SIG-M5 treated with dmso at 0.1 percent for 504 hours (cell line): Measurements from ENCODE around the gene PCP4L1.
"Not testable (repeated sequence)": the region's sequence is repeated elsewhere in the genome, so short reads cannot be mapped to it uniquely, and the experiment has no call there.

Source experiments
- DNase-seq: peaks from one replicate; lab custom pipeline; 2025; ENCODE audit not compliant: unreplicated experiment; lab: John Stamatoyannopoulos, UW

PCP4L1 gene

DNA sequence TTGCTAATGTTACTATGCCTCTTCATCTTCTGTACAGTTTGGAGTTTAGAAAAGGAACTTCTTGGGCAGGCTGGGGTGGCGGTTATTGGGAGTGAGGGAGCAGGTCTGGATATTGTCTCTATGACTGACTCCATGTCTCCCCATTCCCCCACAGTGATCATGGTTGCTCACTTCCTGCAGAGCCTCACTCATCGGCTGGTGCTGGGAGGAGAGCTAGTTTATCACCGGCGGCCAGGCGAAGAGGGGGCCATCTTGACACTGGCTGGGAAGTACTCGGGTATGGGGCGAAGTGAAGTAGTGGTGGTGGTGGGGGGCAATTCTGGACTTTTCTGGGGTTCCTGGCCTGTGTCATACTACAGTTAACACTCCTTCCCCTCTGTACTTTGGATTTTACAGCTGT lies 30.5 kb upstream of the PCP4L1 start:
- DNase-seq = no peak

DNA sequence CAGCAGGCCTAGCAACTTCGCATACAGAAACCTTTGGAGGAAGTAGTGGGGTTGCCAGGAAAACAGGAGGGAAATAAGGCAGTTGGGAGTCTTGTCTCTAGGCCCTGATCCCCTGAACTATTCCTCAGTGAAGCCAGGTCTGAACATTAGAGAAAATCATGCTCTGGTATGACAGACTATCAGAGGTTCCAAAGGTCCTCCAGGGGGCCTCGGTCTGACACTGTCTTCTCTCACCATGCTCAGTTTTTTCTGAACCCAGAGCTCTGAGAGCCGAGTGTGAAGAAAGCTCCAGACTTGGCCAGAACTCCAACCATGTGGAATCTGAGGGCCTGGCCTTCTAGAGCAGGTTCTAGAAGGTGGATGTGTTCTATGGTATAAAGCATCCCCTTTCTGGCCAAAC lies 28.6 kb upstream of the PCP4L1 start:
- no peak for DNase-seq

DNA sequence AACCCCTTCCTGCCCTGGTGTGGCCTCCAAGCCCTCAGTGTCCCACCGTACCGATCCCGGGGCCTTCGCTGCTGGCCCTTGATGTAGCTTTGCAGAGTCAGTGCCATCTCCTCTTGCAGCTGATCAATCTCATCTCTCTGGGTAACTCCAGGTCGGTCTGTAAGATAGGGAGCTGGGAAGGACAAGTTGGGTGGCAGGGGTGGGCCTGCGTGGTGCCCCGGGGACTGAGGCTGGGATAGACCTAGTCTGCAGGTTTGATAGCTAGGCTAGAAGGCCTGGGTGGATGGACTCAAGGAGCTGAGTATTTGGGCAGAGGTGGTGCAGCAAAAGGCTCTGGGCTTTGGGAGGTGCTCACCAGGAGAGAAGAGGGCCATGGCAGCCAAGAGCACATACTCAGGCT lies 27.8 kb upstream of the PCP4L1 start:
- no peak for DNase-seq

DNA sequence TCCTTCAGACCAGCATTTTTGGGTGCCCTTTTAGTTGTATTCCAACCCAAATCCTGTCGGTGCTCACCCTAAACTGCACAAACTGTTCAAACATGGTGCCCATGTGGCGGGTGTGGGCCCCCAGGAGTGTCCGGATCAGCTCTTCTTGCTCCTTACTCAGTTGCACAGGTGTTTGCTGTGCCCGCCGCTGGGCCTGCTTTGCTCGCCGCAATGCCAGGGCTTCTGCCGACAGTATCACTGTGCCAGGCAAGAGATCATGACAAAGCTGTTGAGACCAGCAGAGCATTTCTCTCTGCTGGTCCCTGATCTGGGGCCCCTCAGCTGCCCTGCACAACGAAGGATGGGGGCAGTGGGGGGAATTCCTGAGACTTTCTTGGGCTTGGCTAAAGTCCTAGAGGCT lies 25.4 kb upstream of the PCP4L1 start:
- DNase-seq = no peak

DNA sequence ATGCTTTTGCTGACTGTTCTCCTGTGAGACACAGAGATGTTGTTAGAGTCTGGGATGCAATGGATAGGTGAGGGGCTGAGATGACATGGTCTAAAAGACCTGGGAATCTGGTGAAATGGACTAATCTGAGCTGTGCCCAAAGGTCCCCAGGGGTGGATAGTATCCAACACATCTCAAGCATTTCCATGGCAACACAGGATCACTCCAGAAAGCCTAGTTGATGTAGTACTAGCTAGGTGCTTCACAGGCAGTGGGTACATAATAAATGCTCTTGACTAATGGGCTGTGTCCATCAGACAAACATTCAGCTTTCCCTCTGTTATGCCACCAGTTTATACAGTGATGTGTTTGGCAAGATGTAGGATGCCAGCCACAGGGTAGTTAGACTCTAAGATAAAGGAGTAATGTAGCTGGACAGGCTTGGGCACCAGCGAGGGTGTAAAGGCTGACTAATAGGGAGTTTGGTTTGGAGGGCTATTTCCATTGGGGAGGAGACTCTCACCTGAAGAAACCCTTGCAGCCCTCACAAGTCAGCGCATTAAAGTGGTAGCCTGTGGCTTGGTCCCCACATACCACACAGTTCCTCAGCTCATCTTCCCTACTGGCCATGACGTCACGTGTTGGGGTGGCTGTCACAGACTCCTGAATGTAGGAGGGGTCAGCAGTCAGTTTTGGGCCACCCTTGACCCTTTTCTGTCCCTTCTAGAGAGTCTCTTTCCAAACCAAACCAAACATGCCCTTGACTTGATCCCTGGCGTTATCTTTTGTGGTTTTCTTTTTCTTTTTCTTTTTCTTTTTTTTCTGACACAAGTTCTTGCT lies 22.4 kb upstream of the PCP4L1 start:
- no peak for DNase-seq

DNA sequence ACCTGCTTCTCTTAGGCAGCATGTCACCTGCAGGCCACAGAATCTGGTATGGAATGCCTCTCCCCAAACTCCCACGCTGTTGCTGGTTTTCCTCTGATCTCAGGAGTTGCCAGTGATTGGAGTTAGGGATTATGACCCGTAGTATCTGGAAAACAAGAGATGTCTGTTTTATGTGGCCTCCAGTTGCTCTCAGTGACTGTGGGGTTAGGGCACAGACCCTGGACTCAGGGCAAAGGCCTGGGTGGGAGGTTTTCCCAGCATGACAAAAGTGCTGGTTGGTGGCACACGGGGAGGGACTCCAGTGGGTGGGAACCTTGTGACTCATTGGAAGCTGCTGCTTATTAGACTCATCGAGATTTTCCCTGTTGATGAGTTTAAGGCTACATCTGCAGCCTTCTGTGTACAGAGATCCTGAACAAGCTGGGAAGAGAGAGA lies 20.5 kb upstream of the PCP4L1 start, which contains the start of gene NR1I3:
Gene NR1I3 (minus strand): TSS at position 165 of the 435 bp plus-strand sequence. CDS start 1,638 bp downstream, outside the sequence.
- no peak for DNase-seq

DNA sequence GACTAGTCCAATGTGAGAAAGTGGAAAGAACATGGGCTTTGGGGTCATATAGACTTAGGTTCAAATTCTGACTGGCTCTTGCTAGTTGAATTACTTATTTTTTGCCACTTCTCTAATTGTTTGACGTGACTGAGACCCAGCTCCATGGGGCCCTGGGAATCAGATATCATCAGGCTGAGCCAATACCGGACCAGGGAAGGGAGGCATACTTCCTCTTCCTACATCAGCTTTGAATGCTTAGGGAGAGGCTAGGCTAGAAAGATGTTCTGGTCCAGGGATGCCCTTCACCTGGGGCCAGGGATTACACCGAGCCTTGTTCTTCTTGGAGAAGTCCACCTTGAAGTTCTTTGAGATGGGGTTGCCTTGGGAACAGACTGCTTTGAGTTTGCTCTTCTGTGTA lies 16.9 kb upstream of the PCP4L1 start:
- DNase-seq = peak; percentile 48

DNA sequence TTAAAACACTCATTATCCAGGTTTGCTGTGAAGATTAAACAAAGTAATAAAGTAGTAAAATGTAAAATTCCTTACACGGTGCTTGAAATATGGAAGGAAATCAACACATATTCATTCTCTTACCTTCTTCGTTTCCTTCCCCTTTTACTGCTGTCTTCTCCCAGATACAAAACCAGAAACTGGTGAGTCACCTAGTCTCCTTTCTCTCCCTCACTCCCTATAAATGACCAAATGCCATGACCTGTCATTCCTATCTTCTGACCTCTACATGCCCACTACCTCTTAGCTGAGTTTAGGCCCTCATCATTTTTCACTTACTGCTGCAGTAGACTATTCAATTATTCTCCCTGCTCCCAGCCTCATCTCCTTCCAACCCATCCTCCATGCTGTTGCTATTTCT lies 16.2 kb upstream of the PCP4L1 start:
- DNase-seq = no peak

DNA sequence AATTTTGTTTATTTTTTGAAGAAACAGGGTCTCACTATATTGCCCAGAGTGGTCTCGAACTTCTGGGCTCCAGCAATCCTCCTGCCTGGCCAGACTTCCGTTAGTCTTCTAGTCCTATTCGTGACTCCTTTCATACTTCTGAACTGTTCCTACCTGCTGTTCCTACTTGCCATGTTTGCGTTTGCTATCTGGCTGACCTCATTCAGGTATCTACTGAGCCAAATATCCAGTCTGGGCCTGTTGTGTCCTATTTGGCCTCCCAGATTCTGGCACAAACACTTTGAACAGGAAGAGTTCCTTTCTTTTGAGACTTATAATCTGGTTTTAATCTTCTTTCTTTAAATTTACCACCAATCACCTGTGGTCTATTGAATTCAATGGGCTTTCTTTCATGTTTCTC lies 13.7 kb upstream of the PCP4L1 start:
- no peak for DNase-seq

DNA sequence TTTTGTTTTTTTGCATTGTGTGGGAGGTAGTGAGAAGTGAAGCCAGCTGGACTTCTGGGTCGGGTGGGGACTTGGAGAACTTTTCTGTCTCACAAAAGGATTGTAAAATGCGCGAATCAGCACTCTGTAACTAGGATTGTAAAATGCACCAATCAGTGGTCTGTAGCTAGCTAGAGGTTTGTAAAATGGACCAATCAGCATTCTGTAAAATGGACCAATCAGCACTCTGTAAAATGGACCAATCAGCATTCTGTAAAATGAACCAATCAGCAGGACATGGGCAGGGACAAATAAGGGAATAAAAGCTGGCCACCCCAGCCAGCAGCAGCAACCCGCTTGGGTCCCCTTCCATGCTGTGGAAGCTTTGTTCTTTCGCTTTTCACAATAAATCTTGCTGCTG lies 8.4 kb upstream of the PCP4L1 start:
- DNase-seq = not testable (repeated sequence)

DNA sequence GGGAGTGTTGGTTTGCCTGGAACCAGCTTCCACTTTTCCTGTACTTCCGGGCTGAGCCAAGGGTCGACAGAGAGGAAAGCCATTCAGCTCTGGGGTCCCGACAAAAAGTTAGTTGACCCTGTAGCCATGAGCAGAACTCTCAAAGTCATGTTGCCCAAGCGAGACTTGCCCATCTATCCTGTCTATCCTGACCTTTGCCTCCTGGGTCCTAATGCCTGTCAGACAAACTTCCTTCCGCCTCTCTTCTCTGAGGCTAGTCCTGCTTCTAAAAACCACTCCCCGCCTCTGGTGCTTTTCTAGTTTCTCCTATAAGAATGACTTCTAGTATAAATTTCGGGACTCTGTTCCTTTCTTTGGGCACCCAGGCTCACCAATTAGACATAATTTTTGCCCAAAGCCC lies 7.7 kb upstream of the PCP4L1 start:
- DNase-seq = no peak

DNA sequence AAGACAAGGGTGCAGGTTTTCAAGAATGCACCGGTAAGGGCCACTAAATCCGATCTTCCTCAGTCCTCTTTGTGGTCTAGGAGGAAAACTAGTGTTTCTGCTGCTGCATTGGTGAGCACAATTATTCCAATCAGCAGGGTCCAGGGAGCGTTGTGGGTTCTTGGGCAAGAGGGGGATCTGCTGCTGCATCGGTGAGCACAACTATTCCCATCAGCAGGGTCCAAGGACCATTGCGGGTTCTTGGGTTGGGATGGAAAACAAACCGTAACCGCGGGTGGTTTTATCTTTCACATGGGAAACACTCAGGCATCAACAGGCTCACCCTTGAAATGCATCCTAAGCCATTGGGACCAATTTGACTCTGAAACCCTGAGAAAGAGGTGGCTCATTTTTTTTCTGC lies 7.0 kb upstream of the PCP4L1 start:
- DNase-seq = no peak

DNA sequence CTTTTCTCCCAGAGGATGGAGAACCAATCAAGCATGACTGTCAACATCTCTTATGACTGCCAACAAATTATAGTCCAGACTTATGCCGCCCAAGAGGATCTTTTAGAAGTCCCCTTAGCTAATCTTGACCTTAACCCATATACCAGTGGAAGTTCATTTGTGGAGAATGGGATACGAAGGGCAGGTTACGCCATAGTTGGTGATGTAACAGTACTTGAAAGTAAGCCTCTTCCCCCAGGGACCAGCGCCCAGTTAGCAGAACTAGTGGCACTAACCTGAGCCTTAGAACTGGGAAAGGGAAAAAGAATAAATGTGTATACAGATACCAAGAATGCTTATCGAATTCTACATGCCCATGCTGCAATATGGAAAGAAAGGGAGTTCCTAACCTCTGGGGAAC lies 3.2 kb upstream of the PCP4L1 start:
- DNase-seq = peak; percentile 15

DNA sequence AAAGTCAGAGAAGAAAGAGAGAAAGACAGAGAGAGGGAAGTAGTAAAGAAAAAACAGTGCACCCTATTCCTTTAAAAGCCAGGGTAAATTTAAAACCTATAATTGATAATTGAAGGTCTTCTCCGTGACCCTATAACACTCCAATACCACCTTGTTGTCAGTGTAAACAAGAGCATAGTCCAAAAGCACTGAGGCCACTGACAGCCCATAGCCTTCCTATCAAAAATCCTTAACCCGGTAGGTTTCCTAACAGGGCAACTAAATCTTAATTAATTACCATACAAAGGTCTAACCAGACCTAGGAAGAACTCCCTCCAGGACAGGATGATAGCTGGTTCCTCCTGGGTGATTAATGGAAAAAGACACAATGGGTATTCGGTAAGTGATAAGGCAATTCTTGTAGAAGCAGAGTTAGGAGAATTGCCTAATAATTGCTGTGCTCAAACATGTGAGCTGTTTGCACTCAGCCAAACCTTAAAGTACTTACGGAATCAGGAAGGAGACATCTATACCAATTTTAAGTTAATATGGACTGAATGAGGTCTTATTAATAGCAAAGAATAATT lies 2.5 kb upstream of the PCP4L1 start:
- DNase-seq = not testable (repeated sequence)

DNA sequence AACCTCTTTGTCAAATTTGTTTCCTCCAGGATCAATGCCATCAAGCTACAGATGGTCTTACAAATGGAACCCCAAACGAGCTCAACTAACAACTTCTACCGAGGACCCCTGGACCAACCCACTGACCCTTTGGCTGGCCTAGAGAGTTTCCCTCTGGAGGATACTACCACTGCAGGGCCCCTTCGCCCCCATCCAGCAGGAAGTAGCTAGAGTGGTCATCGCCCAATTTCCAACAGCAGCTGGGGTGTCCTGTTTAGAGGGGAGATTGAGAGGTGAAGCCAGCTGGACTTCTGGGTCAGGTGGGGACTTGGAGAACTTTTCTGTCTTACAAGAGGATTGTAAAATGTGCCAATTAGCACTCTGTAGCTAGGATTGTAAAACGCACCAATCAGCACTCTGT lies 1.4 kb upstream of the PCP4L1 start:
- not testable (repeated sequence) for DNase-seq

DNA sequence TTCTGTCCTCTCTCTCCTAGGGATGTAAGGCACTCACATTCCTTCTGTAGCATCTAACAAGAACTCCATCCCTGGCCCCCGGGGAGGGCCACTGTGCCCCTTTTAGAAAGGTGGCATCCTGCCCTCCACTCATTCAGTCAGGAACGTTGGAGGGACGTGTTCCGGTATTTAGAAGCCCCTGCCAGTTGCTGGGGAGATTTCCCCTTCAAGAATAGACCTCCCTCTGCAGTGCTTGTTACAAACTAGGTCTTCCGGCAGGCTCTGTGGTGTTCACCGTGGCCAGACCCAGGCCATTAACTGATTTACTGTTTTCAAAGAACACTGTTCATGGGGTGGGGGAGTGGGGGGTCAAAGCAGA lies 779 bp downstream of the PCP4L1 start:
- DNase-seq = no peak

DNA sequence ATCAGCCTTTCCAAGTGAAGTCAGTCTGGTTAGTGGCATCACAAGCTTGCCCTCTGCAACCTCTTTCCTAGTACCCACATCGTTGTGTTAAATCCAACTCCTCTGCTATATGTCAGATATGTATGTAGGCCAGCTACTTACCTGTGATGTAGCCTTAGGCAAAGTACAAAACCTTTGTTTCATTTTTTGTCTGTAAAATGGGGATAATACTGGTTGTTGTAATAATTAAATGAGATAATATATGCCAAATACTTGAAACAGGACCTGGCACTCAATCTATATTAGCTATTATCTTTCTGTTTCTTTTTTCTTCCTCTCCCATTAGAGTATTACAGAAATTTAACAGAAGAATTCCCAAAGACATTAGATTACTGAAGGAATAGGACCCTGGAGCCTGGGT lies 1.2 kb downstream of the PCP4L1 start:
- DNase-seq = no peak

DNA sequence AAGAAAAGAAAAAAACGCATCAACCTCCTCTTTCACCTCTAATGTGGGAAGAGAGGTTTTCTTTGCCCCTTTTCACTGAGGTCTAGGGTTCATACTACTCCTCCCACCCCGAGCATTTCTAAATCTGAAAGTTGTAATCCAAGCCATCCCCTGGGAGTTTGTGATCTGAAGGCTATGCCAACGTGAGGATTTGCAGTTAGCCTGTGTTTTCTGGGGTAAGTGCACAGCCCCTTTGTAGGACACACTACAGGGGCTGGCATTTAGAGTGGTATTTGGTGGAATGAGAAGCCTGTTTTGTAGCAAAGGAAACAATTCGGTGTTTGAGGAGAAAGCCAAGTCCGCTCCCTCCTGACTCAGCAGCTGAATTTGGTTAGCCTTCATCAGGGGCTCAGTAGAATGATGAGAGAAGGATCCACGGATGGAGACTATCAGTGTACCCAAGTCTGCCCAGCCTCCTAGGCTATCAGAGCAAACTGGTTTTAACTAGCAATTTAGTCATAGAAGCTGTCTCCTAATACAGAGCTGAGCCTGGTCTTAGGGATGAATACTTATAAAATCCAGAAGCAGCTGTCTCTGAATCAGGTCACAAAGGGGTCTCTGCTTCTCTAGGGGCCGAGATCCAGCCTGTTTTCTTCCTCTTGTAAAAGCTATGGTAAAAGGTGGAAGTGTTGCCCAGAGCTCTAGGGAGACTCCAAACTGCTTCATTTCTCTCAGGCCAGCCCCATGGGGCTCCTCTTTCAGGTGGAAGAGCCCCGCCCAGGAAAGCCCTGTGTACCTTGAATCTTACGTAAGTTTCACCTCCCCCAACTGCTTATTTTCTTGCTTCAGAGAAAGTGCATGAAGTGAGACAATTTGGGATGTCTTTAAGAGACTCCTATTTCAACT lies 2.1 kb downstream of the PCP4L1 start:
- DNase-seq = no peak

DNA sequence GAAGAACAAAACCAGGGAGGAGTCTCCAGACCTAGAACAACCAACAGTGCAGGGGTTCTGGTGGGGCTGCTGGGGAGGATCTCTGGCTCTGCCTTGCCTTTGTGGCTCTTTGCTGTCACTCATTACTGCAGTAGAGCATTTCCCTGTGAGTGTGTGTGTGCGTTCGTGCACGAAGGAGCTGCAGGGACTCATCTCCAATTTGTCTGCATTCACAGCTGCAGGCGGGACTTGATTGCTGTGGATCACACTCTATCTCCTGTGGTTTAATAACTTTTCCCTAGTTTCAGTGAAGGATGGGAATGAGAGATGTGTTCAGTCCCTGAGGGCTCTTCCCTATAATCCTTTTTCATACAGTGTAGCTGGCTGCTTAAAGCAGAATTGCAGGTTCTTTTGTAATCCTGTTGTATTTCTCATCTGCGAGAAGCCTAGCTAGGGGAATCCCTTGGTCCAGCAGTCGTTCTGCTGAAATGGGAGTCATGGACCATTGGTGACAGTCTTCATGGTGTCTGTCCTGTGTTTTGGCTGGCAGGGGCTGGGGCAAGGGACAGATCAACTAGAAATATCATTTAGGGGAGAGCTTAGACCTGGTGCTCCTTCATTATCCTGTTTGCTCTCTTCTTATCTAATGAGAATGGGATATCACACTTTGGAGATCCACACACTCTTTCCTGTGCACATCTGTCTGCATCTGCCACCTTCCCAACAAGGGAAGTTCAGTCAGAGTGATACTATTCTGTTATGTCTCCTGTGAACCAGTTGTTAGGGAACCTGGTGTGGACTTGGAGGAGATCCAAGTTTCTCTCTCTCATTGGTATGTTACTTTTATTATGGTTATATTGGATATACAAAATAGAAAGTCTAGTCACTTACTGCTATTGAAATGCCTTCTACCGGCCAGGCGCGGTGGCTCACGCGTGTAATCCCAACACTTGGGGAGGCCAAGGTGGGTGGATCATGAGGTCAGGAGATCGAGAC lies 3.0 kb downstream of the PCP4L1 start:
- no peak for DNase-seq

DNA sequence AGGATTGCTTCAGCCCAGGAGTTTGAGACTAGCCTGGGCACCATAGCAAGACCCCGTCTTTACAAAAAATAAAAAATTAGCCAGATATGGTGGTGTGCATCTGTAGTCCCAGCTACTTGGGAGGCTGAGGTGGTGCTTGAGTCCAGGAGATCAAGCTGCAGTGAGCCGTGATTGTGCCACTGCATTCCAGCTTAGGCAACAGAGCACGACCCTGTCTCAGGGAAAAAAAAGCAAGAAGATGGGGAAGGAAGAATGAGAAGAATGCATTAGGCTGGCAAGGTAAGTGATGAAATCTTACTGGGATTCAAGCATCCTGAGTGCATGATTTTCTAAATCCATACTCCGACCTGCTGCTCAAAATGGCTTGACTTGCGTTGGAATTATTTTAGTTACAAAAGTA lies 6.8 kb downstream of the PCP4L1 start:
- DNase-seq = no peak

DNA sequence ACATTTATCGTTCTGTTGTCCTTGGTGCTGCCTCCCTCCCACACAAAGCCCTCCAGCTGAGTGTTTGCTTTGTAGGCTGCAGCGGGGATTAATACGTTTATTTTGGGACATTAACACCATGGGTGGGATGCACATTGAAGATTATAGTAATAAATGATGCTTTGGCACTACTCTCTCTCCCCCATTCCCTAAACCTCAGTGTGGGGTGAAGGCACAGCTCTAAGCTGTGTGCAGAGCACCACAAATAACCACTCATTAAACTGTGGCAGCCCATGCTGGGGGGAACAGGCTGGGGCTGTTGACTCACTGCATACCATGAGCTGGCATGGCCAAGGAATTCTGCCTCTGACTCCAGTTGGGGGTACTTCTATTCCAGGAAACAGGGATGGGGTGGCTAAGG lies 7.7 kb downstream of the PCP4L1 start:
- DNase-seq = no peak
